HepG2 (cell line): ENCODE data around the gene DISP2. TPM values are rescaled to one million over a fixed set of nuclear protein-coding genes. Genes with fewer than 3 reads are reported as not detected.

Experiments used
- AGO1 ChIP-seq: fragments of 200-400 bp; formaldehyde crosslinking; IDR thresholded peaks from 2 replicates; pipeline ENCODE4 v1.6.1; 2017; ENCODE audit warnings: mild to moderate bottlenecking, low read depth, low read length, moderate library complexity; ENCODE audit not compliant: poor library complexity, severe bottlenecking
- CEBPB ChIP-seq: IDR thresholded peaks from 2 replicates; pipeline ENCODE4 v1.6.1; 2011; ENCODE audit warnings: low read depth, low read length, improper control_type of control experiment, borderline replicate concordance
- CHD2 ChIP-seq: IDR thresholded peaks from 2 replicates; pipeline ENCODE4 v1.6.1; 2011; ENCODE audit warnings: low read depth, low read length, improper control_type of control experiment
- HMG20A ChIP-seq: IDR thresholded peaks from 2 replicates; pipeline ENCODE4 v1.6.1; 2016; ENCODE audit warnings: borderline replicate concordance
- MATR3 ChIP-seq: sonication (generic); formaldehyde crosslinking; IDR thresholded peaks from 2 replicates; pipeline ENCODE4 v1.4.0; 2020; ENCODE audit warnings: missing genetic modification reagents
- MLLT10 ChIP-seq: sonication (generic); formaldehyde crosslinking; IDR thresholded peaks from 2 replicates; pipeline ENCODE4 v1.4.0; 2020; ENCODE audit warnings: missing genetic modification reagents
- NFE2 ChIP-seq: sonication (generic); formaldehyde crosslinking; IDR thresholded peaks from 2 replicates; pipeline ENCODE4 v1.4.0; 2020; ENCODE audit warnings: missing genetic modification reagents
- NFIC ChIP-seq: IDR thresholded peaks from 2 replicates; pipeline ENCODE4 v1.6.1; 2012; ENCODE audit warnings: mild to moderate bottlenecking, low read length, inconsistent platforms
- PHB2 ChIP-seq: fragments of 450-650 bp; IDR thresholded peaks from 2 replicates; pipeline ENCODE4 v1.6.1; 2018; ENCODE audit not compliant: partially characterized antibody
- RAD21 ChIP-seq: fragments of 450-650 bp; formaldehyde crosslinking; IDR thresholded peaks from 2 replicates; pipeline ENCODE4 v1.5.0; 2020; ENCODE audit warnings: mild to moderate bottlenecking
- RCOR2 ChIP-seq: IDR thresholded peaks from 2 replicates; pipeline ENCODE4 v1.6.1; 2016; ENCODE audit warnings: missing biosample characterization, missing genetic modification reagents
- SIN3A ChIP-seq: IDR thresholded peaks from 2 replicates; pipeline ENCODE4 v1.6.1; 2011; ENCODE audit warnings: low read depth, mild to moderate bottlenecking, control low read depth, low read length, borderline replicate concordance
- ZFP36 ChIP-seq: fragments of 150-350 bp; IDR thresholded peaks from 2 replicates; pipeline ENCODE4 v1.6.1; 2018; ENCODE audit warnings: borderline replicate concordance, low read length, low read depth; ENCODE audit not compliant: partially characterized antibody
- ZNF256 ChIP-seq: sonication (generic); formaldehyde crosslinking; conservative IDR thresholded peaks from 2 replicates; pipeline ENCODE4 v1.4.0; 2020; ENCODE audit warnings: missing genetic modification reagents
- ZNF629 ChIP-seq: sonication (generic); formaldehyde crosslinking; conservative IDR thresholded peaks from 2 replicates; pipeline ENCODE4 v1.5.0; 2020; ENCODE audit warnings: missing genetic modification reagents
- ZNF672 ChIP-seq: sonication (generic); formaldehyde crosslinking; IDR thresholded peaks from 2 replicates; pipeline ENCODE4 v1.8.1; 2022; ENCODE audit warnings: missing genetic modification reagents
- ZNF674 ChIP-seq: sonication (generic); formaldehyde crosslinking; IDR thresholded peaks from 2 replicates; pipeline ENCODE4 v1.5.0; 2020; ENCODE audit warnings: low read depth, mild to moderate bottlenecking, missing genetic modification reagents
- ZNF724P ChIP-seq: sonication (generic); formaldehyde crosslinking; IDR thresholded peaks from 2 replicates; pipeline ENCODE4 v1.8.0; 2022; ENCODE audit warnings: missing genetic modification reagents, borderline replicate concordance
- ZNF780A ChIP-seq: sonication (generic); formaldehyde crosslinking; IDR thresholded peaks from 2 replicates; pipeline ENCODE4 v1.8.0; 2022; ENCODE audit warnings: mild to moderate bottlenecking, missing genetic modification reagents, moderate library complexity
- ZNF878 ChIP-seq: sonication (generic); formaldehyde crosslinking; IDR thresholded peaks from 2 replicates; pipeline ENCODE4 v1.8.1; 2023; ENCODE audit warnings: mild to moderate bottlenecking, missing genetic modification reagents, moderate library complexity
- polyA plus RNA-seq, 8 experiments: library from polyadenylated mRNA; depleted of rRNA in 3 of 8; stranded (reverse) in 7 of 8; unstranded in 1 of 8; fragments of >200 nt; fragmentation: Illumina TruSeq in 4 of 8; extraction: Trizol in 4 of 8; gene quantifications; 2 replicates each; pipeline versions ENCODE4 v1.2.1 to v1.2.3, GENCODE V29; 2011 to 2016; ENCODE audit warnings: low read depth in 4 of 8, missing spikeins in 1 of 8, mixed read lengths in 1 of 8; ENCODE audit not compliant: insufficient read depth in 1 of 8
- total RNA-seq, 5 experiments: library from RNA; depleted of rRNA; stranded (reverse); fragments of >200 nt; fragmentation: Illumina TruSeq; extraction: Trizol; gene quantifications; 2 replicates each; pipeline ENCODE4 v1.2.3, GENCODE V29; 2016; ENCODE audit warnings: low read depth in 1 of 5
- TF ChIP-seq, protein P1 (sequence below): sonication (generic); formaldehyde crosslinking; conservative IDR thresholded peaks from 2 replicates; pipeline ENCODE4 v1.5.0; 2020; ENCODE audit warnings: missing genetic modification reagents
- TF ChIP-seq, protein P2 (sequence below): sonication (generic); formaldehyde crosslinking; IDR thresholded peaks from 2 replicates; pipeline ENCODE4 v1.5.1; 2020; ENCODE audit warnings: mild to moderate bottlenecking, missing genetic modification reagents, moderate library complexity
- TF ChIP-seq, protein P3 (sequence below): sonication (generic); formaldehyde crosslinking; IDR thresholded peaks from 2 replicates; pipeline ENCODE4 v1.8.1; 2023; ENCODE audit warnings: mild to moderate bottlenecking, missing genetic modification reagents
- TF ChIP-seq, protein P4 (sequence below): sonication (generic); formaldehyde crosslinking; IDR thresholded peaks from 2 replicates; pipeline ENCODE4 v1.5.0; 2020; ENCODE audit warnings: missing genetic modification reagents

DISP2 gene
- total and polyA plus RNA-seq, 2 of the 13 experiments (the other 11 are each of a cell fraction or from before 2014, with no cell fraction given) = 0.09 to 0.32 TPM

DNA sequence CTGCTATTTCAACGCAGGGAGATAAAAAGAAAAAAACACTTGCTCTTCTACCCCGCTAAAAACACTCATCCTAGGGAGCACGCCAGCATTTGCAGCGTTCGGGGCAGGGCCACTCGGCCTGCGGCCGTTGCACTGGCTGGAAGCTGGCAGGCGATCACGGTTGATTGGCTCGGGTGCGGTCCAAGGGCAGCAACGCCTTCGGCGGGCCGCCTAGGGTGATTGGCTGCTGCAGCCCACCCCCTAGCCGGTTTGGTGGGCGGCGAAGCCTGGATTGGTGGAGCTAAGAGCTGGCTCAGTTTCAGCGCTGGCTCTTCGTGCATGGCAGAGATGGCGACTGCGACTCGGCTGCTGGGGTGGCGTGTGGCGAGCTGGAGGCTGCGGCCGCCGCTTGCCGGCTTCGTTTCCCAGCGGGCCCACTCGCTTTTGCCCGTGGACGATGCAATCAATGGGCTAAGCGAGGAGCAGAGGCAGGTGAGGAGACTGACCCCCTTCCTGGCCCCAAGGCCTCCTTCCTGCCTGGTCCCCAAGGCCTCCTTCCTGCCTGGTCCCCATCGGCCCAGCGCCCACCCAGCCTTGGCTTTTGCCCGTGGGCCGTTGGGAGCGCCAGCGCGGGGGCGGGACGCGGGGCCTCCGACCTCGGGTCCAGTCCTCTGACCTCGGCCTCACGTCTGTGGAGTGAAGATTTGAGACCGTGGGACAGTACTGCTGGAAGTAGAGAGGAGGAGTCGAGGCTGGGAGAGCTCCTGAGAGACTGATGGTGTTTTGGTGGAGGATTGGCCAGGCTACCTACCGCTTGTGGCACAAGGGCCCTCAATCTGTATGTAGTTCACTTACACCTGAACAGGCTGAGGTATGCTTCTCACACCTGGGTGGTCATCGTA, 47.7 kb downstream of the DISP2 start, which contains the start of gene IVD (continued):
- TF ChIP-seq MLLT10 (CRISPR knock-in tag) (no peak), ZNF256 (CRISPR knock-in tag) (no peak), ZNF724P (CRISPR knock-in tag) (peak; percentile 81; the same call in 1 of the 2 replicates), ZNF629 (no peak), CHD2 (no peak), MATR3 (CRISPR knock-in tag) (no peak), ZNF674 (CRISPR knock-in tag) (no peak), NFE2 (no peak), CEBPB (no peak), SIN3A (0 out of 2 replicates have a peak, but pooled peaks have one; percentile 26), ZFP36 (no peak), AGO1 (no peak), PHB2 (no peak), HMG20A (no peak), ZNF672 (CRISPR knock-in tag) (no peak), RCOR2 (no peak), RAD21 (CRISPR knock-in tag) (peak; percentile 30; the same call in 1 of the 2 replicates), ZNF780A (CRISPR knock-in tag) (no peak), ZNF878 (CRISPR knock-in tag) (no peak), NFIC (no peak)
- TF ChIP-seq, protein P1, sequence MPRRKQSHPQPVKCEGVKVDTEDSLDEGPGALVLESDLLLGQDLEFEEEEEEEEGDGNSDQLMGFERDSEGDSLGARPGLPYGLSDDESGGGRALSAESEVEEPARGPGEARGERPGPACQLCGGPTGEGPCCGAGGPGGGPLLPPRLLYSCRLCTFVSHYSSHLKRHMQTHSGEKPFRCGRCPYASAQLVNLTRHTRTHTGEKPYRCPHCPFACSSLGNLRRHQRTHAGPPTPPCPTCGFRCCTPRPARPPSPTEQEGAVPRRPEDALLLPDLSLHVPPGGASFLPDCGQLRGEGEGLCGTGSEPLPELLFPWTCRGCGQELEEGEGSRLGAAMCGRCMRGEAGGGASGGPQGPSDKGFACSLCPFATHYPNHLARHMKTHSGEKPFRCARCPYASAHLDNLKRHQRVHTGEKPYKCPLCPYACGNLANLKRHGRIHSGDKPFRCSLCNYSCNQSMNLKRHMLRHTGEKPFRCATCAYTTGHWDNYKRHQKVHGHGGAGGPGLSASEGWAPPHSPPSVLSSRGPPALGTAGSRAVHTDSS (CRISPR knock-in tag) = no peak
- TF ChIP-seq, protein P2, sequence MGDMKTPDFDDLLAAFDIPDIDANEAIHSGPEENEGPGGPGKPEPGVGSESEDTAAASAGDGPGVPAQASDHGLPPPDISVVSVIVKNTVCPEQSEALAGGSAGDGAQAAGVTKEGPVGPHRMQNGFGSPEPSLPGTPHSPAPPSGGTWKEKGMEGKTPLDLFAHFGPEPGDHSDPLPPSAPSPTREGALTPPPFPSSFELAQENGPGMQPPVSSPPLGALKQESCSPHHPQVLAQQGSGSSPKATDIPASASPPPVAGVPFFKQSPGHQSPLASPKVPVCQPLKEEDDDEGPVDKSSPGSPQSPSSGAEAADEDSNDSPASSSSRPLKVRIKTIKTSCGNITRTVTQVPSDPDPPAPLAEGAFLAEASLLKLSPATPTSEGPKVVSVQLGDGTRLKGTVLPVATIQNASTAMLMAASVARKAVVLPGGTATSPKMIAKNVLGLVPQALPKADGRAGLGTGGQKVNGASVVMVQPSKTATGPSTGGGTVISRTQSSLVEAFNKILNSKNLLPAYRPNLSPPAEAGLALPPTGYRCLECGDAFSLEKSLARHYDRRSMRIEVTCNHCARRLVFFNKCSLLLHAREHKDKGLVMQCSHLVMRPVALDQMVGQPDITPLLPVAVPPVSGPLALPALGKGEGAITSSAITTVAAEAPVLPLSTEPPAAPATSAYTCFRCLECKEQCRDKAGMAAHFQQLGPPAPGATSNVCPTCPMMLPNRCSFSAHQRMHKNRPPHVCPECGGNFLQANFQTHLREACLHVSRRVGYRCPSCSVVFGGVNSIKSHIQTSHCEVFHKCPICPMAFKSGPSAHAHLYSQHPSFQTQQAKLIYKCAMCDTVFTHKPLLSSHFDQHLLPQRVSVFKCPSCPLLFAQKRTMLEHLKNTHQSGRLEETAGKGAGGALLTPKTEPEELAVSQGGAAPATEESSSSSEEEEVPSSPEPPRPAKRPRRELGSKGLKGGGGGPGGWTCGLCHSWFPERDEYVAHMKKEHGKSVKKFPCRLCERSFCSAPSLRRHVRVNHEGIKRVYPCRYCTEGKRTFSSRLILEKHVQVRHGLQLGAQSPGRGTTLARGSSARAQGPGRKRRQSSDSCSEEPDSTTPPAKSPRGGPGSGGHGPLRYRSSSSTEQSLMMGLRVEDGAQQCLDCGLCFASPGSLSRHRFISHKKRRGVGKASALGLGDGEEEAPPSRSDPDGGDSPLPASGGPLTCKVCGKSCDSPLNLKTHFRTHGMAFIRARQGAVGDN (CRISPR knock-in tag) = peak; percentile 95
- TF ChIP-seq, protein P3, sequence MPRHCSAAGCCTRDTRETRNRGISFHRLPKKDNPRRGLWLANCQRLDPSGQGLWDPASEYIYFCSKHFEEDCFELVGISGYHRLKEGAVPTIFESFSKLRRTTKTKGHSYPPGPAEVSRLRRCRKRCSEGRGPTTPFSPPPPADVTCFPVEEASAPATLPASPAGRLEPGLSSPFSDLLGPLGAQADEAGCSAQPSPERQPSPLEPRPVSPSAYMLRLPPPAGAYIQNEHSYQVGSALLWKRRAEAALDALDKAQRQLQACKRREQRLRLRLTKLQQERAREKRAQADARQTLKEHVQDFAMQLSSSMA (CRISPR knock-in tag) = no peak
- TF ChIP-seq, protein P4, sequence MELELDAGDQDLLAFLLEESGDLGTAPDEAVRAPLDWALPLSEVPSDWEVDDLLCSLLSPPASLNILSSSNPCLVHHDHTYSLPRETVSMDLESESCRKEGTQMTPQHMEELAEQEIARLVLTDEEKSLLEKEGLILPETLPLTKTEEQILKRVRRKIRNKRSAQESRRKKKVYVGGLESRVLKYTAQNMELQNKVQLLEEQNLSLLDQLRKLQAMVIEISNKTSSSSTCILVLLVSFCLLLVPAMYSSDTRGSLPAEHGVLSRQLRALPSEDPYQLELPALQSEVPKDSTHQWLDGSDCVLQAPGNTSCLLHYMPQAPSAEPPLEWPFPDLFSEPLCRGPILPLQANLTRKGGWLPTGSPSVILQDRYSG (CRISPR knock-in tag) = no peak
